Fibroblast of the aortic adventitia (primary cell): ENCODE data around the gene IGFALS. TPM values are rescaled to one million over a fixed set of nuclear protein-coding genes. Genes with fewer than 3 reads are reported as not detected.

ENCODE experiments used
- DNase-seq: peaks from one replicate; pipeline ENCODE4 v3.0.0-alpha.2; 2010; ENCODE audit warnings: low read depth
- H3K4me3 ChIP-seq: 2 replicates; pipeline ENCODE4 v1.5.1; 2011; ENCODE audit warnings: low read depth, mild to moderate bottlenecking, control low read depth, low read length, moderate library complexity
- total RNA-seq: library from RNA; depleted of rRNA; stranded (reverse); fragments of >200 nt; gene quantifications from 2 replicates; pipeline ENCODE4 v1.2.3, GENCODE V29; 2012; ENCODE audit warnings: low replicate concordance
- TF ChIP-seq, protein P1 (sequence below): IDR thresholded peaks from 2 replicates; pipeline ENCODE4 v1.5.1; 2011; ENCODE audit warnings: mild to moderate bottlenecking, low read length, control low read depth, inconsistent platforms; ENCODE audit not compliant: insufficient read depth

IGFALS gene
- total RNA-seq, 1 donor, result 0.27 TPM

DNA sequence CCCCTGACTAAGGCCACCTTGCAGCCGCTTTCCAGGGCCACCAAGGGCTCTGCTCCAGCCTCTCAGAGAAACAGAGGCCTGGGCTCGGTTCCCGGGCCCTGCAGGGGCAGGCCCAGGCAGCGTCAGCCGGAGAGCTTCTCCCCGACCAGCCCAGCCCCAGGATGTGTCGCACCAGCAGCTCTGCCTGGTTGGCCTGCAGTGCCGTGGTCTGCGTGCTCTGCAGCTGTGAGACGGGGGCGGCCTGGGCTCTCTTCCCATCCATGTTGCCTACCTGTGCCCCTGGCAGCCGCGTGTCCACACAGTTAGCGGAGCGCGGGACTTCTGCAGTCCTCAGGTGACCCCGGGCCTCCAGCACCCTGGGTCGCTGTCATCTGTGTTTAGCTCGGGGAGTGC is 4.8 kb downstream of the IGFALS start:
- TF ChIP-seq, protein P1, sequence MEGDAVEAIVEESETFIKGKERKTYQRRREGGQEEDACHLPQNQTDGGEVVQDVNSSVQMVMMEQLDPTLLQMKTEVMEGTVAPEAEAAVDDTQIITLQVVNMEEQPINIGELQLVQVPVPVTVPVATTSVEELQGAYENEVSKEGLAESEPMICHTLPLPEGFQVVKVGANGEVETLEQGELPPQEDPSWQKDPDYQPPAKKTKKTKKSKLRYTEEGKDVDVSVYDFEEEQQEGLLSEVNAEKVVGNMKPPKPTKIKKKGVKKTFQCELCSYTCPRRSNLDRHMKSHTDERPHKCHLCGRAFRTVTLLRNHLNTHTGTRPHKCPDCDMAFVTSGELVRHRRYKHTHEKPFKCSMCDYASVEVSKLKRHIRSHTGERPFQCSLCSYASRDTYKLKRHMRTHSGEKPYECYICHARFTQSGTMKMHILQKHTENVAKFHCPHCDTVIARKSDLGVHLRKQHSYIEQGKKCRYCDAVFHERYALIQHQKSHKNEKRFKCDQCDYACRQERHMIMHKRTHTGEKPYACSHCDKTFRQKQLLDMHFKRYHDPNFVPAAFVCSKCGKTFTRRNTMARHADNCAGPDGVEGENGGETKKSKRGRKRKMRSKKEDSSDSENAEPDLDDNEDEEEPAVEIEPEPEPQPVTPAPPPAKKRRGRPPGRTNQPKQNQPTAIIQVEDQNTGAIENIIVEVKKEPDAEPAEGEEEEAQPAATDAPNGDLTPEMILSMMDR, result no peak
- no peak overlapping the region for H3K4me3 ChIP-seq
- no peak for DNase-seq

DNA sequence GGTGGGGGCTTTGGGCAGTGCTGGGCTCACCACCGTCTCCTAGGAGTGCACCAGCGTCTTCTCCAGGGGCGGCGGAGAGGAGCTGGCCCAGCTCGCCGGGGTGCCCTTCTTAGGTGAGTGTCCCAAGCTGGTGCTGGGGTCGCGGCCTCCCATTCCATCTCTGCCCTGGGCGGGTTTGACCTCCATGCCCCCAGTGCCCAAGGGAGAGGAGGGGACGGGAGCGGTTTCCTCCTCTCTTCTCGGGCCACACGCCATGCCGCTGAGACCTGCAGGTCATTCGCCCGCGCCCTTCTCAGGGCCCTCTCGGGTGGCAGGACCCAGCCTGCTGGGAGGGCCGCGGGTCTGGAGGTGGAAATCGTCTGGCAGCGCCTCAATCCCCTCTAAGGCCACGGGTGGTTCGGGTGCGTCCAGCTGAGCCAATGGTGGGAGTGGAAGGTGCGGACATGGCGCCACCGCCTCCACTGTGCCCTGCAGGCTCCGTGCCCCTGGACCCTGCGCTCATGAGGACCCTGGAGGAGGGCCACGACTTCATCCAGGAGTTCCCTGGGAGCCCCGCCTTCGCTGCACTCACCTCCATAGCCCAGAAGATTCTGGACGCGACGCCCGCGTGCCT is 5.3 kb downstream of the IGFALS start:
- H3K4me3 ChIP-seq, result no peak overlapping the region
- TF ChIP-seq, protein P1, result no peak
- no peak for DNase-seq

GRCh38 chr16:1787322-1788094 is 6.0 kb downstream of the IGFALS start:
- TF ChIP-seq, protein P1, result no peak
- H3K4me3 ChIP-seq, result no peak overlapping the region

DNA sequence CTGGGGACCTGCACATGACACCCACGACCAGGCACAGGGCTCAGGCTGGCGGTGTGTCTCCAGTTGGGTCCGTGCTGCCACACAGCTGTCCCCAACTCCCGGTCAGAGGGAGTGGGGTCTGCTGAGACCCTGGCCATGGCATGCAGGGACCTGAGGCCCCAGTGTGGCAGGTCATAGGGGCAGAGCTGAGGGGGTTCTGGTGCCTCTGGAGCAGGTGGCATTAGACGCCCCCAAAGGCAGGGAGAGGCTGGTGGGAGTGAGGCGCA is 6.5 kb downstream of the IGFALS start:
- TF ChIP-seq, protein P1, result no peak
- no peak for DNase-seq
- H3K4me3 ChIP-seq, result no peak overlapping the region

More at GRCh38 chr16:1787322-1788094, 6.0 kb downstream of the IGFALS start:
- no peak for DNase-seq

DNA sequence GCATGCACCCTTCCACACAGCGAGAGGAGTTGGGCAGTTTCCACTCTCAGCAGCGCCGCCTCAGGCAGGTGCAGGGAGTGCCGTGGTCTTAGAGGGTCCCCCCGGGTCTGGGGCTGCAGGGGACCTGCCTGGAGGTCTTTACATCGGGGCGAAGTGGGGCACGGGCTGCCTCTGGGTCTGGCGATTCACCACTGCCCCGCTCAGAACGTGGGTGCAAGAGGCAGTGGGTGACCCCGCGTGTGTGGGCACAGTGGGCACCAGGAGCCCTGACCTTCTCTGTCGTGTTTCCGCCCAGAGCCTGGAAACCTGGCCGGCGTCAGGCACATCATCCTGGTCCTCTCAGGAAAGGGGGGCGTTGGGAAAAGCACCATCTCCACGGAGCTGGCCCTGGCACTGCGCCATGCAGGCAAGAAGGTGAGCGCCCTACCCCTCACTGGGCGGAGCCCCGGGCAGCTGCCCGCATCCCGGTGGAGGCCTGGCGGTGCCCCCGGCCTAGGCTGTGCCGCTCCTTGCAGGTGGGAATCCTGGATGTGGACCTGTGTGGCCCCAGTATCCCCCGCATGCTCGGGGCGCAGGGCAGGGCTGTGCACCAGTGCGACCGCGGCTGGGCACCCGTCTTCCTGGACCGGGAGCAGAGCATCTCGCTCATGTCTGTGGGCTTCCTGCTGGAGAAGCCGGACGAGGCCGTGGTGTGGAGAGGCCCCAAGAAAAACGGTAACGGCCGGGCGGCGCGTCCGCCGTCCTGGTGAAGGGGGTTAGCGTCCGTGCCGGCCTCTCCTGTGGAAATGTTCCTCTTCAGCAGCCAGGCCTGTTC is 7.1 kb downstream of the IGFALS start:
- TF ChIP-seq, protein P1, result no peak
- DNase-seq, result no peak
- H3K4me3 ChIP-seq, result no peak overlapping the region

DNA sequence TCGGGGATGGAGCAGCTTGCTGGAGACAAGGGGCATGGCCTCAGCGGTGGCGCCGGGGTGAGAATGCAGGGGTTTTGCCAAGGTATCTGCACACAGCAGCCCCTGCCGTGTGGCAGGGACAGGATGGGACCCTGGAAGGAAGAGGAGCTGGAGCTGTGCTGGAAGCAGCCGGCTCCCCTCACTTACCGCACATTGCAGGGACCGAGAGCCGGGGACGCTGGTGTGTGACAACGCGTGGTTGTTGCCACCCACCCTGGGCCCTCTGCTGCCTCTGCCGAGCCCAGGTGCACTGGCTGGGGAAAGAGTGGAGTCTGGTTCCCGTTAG is 7.7 kb downstream of the IGFALS start:
- H3K4me3 ChIP-seq, result no peak overlapping the region
- TF ChIP-seq, protein P1, result no peak
- no peak for DNase-seq
